Measurements from ENCODE around the gene TRAF4. TPM values are rescaled to one million over a fixed set of nuclear protein-coding genes. Genes with fewer than 3 reads are reported as not detected.
"Not testable (repeated sequence)": the region's sequence is repeated elsewhere in the genome, so short reads cannot be mapped to it uniquely, and the experiment has no call there.

The TRAF4 gene
- total RNA-seq, 4 donors from 2014 or later = 8.4 to 66.7 (median 30.7) TPM

DNA sequence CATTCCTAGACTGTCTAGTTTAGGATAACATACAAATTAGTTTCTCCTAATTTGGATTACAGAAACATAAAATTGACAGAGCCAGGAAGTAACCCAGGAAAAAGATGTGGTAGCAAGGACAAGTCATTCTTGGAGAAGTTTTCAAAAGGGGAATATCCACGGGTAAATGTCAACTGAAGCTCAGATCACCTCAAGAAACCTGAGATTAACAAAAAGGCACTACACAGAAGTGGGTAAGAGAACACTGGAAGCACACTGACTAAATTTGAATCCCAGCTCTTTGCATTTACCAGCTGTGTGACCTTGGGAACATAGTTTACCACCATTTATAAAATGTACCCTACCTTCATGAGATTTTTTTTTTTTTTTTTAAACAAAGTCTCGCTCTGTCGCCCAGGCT is 39.4 kb downstream of the TRAF4 start:
- ATAC-seq (ENCODE audit: low FRiP score) = no peak
- DNase-seq (ENCODE audit: low spot score) = no peak
- TF ChIP-seq, protein P1, sequence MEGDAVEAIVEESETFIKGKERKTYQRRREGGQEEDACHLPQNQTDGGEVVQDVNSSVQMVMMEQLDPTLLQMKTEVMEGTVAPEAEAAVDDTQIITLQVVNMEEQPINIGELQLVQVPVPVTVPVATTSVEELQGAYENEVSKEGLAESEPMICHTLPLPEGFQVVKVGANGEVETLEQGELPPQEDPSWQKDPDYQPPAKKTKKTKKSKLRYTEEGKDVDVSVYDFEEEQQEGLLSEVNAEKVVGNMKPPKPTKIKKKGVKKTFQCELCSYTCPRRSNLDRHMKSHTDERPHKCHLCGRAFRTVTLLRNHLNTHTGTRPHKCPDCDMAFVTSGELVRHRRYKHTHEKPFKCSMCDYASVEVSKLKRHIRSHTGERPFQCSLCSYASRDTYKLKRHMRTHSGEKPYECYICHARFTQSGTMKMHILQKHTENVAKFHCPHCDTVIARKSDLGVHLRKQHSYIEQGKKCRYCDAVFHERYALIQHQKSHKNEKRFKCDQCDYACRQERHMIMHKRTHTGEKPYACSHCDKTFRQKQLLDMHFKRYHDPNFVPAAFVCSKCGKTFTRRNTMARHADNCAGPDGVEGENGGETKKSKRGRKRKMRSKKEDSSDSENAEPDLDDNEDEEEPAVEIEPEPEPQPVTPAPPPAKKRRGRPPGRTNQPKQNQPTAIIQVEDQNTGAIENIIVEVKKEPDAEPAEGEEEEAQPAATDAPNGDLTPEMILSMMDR (IDR thresholded peaks at IDR 0.05) = no peak

DNA sequence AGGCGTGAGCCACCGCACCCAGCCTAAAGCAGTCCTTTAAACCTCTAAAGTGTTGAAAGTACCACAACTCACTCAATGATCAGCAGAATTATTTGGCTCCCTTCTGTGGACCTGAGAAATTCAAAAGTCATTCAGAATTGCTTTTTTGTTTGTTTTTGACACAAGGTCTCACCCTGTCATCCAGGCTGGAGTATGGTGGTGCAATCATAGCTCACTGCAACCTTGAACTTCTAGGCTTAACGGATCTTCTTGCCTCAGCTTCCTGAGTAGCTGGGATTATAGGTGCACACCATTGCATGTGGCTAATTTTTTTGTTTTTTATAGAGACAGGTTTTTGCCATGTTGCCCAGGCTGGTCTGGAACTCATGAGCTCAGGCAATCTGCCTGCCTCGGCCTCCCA is 44.3 kb downstream of the TRAF4 start:
- TF ChIP-seq, protein P1 (IDR thresholded peaks at IDR 0.05) = no peak
- ATAC-seq (ENCODE audit: low FRiP score) = no peak
- no peak for DNase-seq (ENCODE audit: low spot score)

DNA sequence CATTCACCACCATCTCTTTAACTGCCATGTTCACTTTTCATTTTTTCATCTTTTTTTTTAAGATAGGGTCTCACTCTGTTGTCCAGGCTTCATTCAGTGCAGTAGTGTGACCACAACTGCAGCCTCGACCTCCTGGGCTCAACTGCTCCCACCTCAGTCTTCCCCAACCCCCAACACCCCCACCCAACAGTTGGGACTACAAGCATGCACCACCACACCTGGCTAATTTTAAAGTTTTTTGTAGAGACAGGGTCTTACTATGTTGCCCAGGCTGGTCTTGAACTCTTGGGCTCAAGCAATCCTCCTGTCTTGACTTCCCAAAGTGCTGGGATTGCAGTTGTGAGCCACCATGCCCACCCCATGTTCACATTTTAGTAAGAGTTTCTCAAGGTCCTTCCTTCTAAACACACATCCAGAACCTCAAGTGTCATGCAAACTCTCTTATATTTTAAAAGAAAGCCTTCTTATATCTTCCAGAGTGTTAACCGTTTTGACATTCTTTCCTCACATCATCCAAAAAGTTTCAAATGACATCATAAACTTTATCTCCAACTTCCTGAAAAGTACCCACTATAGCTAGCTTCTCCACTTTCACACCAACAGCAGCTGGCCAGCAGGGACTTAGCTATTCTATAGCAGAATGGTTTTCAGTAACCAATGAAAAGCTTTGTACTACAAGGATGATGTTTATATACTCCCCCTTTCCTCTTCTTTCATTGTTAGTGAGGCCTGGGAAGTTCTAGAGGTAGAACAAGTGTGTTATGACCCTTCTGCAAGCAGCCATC is 49.3 kb downstream of the TRAF4 start:
- TF ChIP-seq, protein P1 (IDR thresholded peaks at IDR 0.05) = no peak
- ATAC-seq (ENCODE audit: low FRiP score) (no peak), DNase-seq (ENCODE audit: low spot score) (no peak)

DNA sequence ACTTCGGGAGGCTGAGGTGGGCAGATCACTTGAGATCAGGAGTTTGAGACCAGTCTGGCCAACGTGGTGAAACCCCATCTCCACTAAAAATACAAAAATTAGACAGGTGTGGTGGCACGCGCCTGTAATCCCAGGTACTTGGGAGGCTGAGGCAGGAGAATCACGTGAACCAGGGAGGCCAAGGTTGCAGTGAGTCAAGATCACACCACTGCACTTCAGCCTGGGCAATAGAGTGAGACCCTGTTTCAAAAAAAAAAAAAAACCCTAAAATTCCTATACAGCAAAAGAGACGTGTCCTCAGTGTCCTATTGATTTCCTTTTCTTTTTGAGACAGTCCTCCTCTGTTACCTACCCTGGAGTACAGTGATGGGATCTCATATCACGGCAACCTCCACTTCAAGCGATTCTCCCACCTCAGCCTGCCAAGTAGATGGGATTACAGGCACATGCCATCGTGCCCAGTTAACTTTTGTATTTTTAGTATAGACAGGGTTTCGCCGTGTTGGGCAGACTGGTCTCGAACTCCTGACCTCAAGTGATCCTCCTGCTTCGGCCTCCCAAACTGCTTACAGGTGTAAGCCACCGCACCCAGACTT is 51.1 kb downstream of the TRAF4 start:
- not testable (repeated sequence) for ATAC-seq (ENCODE audit: low FRiP score); DNase-seq (ENCODE audit: low spot score)

DNA sequence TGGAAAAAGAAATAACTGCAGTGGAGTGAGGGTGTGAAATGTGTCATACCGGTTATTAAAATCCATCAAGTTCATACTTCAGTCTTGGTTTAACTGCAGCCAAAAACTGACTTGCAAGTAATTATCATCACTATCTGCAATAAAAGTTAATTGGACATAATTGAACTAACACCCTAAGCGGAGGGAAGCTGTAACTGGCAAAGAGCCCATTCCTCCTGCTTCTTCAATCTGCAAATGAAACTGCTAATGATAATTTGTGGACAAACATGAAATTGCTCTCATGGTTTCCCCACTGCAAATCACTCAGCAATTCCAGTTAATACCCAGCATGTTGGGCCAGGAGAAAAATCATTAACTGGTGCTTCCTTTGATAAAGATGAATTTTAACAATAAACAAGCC is 52.3 kb downstream of the TRAF4 start:
- no peak for ATAC-seq (ENCODE audit: low FRiP score)
- DNase-seq (ENCODE audit: low spot score) = no peak
- TF ChIP-seq, protein P1 (IDR thresholded peaks at IDR 0.05) = no peak

Small RNAs within 50 kb of the gene (small RNA-seq; reads per million reads assigned to genes)
- not detected for gene SNORD42A
- gene SNORD42B = not detected
- not detected for gene SNORD4A
- not detected for gene SNORD4B

Other genes with a start within 250 kb of the TRAF4 start
- gene FOXN1, start 237.7 kb upstream of the TRAF4 start, total RNA-seq = not detected
- gene UNC119, start 191.4 kb upstream of the TRAF4 start, total RNA-seq = 10 to 100 TPM; 16.8 to 32.6 (median 24.6) TPM
- gene PIGS, start 172.5 kb upstream of the TRAF4 start, total RNA-seq = 10 to 100 TPM; 33.1 to 55.5 (median 45.2) TPM
- 10 to 100 TPM; 17.3 to 83.0 (median 33.6) TPM for gene ALDOC, start 167.1 kb upstream of the TRAF4 start, total RNA-seq
- 10 to 100 TPM in 1 of 4 donors, 1 to 10 TPM in 2, under 1 TPM in 1; 0.50 to 12.0 (median 4.5) TPM for gene SPAG5, start 145.0 kb upstream of the TRAF4 start, total RNA-seq
- gene RSKR, start 129.8 kb upstream of the TRAF4 start, total RNA-seq = 10 to 100 TPM in 1 of 4 donors, 1 to 10 TPM in 3; 3.6 to 10.6 (median 8.0) TPM
- gene BLTP2, start 98.9 kb upstream of the TRAF4 start, total RNA-seq = 100 to 1,000 TPM; 113 to 141 (median 121) TPM
- gene SDF2, start 82.1 kb upstream of the TRAF4 start, total RNA-seq = 10 to 100 TPM; 38.2 to 44.4 (median 41.5) TPM
- gene SUPT6H, start 81.8 kb upstream of the TRAF4 start, total RNA-seq = 10 to 100 TPM; 51.9 to 98.8 (median 63.1) TPM
- 1 to 10 TPM; 1.2 to 6.0 (median 1.8) TPM for gene PROCA1, start 32.1 kb upstream of the TRAF4 start, total RNA-seq
- gene RAB34, start 26.1 kb upstream of the TRAF4 start, total RNA-seq = 100 to 1,000 TPM in 2 of 4 donors, 10 to 100 TPM in 2; 90.4 to 112 (median 101) TPM
- 100 to 1,000 TPM; 568 to 719 (median 636) TPM for gene RPL23A, start 24.0 kb upstream of the TRAF4 start, total RNA-seq
- 1 to 10 TPM in 3 of 4 donors, not detected in 1; 2.1 to 5.2 (median 3.6) TPM for gene TLCD1, start 17.8 kb upstream of the TRAF4 start, total RNA-seq
- 1 to 10 TPM; 1.9 to 3.4 (median 2.5) TPM for gene NEK8, start 15.2 kb upstream of the TRAF4 start, total RNA-seq
- 10 to 100 TPM; 12.2 to 19.0 (median 14.0) TPM for gene FAM222B, start 98.8 kb downstream of the TRAF4 start, total RNA-seq
- 10 to 100 TPM; 21.3 to 35.9 (median 27.8) TPM for gene ERAL1, start 111.0 kb downstream of the TRAF4 start, total RNA-seq
- 10 to 100 TPM; 51.1 to 95.0 (median 68.3) TPM for gene FLOT2, start 153.7 kb downstream of the TRAF4 start, total RNA-seq
- 10 to 100 TPM in 1 of 4 donors, 1 to 10 TPM in 3; 5.0 to 11.3 (median 6.3) TPM for gene DHRS13, start 159.1 kb downstream of the TRAF4 start, total RNA-seq
- gene PHF12, start 207.5 kb downstream of the TRAF4 start, total RNA-seq = 10 to 100 TPM; 15.6 to 47.1 (median 27.6) TPM